ENCODE results near the gene EPOP.

DNA sequence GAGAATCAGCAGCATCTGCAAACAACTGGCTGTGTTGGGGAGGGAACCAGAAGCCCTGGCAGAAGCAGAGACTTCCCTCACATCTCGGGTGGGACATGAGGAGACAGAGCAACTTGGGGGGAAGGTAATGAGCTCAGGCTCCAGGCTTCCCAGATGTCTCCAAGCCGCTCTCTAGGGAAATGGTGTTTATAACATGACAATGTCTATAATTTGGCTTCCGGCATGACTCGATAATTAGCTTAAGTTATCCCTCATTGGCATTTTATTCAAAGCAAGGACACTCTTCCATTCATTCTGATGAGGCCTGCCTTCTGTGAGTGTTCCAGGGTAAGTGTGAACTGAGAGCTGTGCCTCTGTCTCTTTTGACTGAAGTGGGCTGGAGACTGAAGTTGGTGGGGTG is 15.6 kb upstream of the EPOP start:
- no peak for TF ChIP-seq CREM (IDR thresholded peaks at IDR 0.05)
- no peak for TF ChIP-seq CREM (CRISPR knock-in tag; IDR thresholded peaks at IDR 0.05)
- no peak for TF ChIP-seq GABPA (IDR thresholded peaks at IDR 0.05; ENCODE audit: low read depth, low read length)
- TF ChIP-seq GABPA (CRISPR knock-in tag; IDR thresholded peaks at IDR 0.05; ENCODE audit: low read depth): no peak
- no peak for TF ChIP-seq JUNB (CRISPR knock-in tag; IDR thresholded peaks at IDR 0.05; ENCODE audit: borderline replicate concordance)
- TF ChIP-seq TCF7 (IDR thresholded peaks at IDR 0.05; ENCODE audit: low read depth): no peak
- no peak for TF ChIP-seq HDAC2 (CRISPR knock-in tag; IDR thresholded peaks at IDR 0.05)
- TF ChIP-seq, protein P1, sequence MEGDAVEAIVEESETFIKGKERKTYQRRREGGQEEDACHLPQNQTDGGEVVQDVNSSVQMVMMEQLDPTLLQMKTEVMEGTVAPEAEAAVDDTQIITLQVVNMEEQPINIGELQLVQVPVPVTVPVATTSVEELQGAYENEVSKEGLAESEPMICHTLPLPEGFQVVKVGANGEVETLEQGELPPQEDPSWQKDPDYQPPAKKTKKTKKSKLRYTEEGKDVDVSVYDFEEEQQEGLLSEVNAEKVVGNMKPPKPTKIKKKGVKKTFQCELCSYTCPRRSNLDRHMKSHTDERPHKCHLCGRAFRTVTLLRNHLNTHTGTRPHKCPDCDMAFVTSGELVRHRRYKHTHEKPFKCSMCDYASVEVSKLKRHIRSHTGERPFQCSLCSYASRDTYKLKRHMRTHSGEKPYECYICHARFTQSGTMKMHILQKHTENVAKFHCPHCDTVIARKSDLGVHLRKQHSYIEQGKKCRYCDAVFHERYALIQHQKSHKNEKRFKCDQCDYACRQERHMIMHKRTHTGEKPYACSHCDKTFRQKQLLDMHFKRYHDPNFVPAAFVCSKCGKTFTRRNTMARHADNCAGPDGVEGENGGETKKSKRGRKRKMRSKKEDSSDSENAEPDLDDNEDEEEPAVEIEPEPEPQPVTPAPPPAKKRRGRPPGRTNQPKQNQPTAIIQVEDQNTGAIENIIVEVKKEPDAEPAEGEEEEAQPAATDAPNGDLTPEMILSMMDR (CRISPR knock-in tag; IDR thresholded peaks at IDR 0.05): no peak
- TF ChIP-seq, protein P2, sequence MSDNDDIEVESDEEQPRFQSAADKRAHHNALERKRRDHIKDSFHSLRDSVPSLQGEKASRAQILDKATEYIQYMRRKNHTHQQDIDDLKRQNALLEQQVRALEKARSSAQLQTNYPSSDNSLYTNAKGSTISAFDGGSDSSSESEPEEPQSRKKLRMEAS (IDR thresholded peaks at IDR 0.05): no peak
- TF ChIP-seq POLR2A (IDR thresholded peaks at IDR 0.05; ENCODE audit: insufficient read depth in 1 of 2, low read depth in 2 of 2, low read length in 2 of 2): no peak
- no peak for TF ChIP-seq NCOA1 (CRISPR knock-in tag; IDR thresholded peaks at IDR 0.05)
- TF ChIP-seq CHCHD3 (CRISPR knock-in tag; IDR thresholded peaks at IDR 0.05): no peak
- TF ChIP-seq TP53 (CRISPR knock-in tag; conservative IDR thresholded peaks at IDR 0.05): no peak
- TF ChIP-seq JUN (CRISPR knock-in tag; IDR thresholded peaks at IDR 0.05): no peak
- TF ChIP-seq ZNF572 (CRISPR knock-in tag; IDR thresholded peaks at IDR 0.05): no peak
- TF ChIP-seq REXO4 (CRISPR knock-in tag; IDR thresholded peaks at IDR 0.05; ENCODE audit: borderline replicate concordance): no peak
